CD14-positive monocyte (primary cell): ENCODE measurements around the gene PPTC7. TPM values are rescaled to one million over a fixed set of nuclear protein-coding genes. Genes with fewer than 3 reads are reported as not detected.
A peak's percentile ranks its signal among the peaks of the same experiment; 100 is the strongest.

Source experiments
- DNase-seq, 3 donors: peaks; one replicate each; pipeline ENCODE4 v3.0.0-alpha.2; 2011 to 2022
- H2AFZ ChIP-seq: 2 replicates; pipeline ENCODE4 v1.6.0; 2012; ENCODE audit warnings: mild to moderate bottlenecking, low read depth, low read length, inconsistent platforms; ENCODE audit not compliant: insufficient read depth, poor library complexity, severe bottlenecking
- H3K27ac ChIP-seq, 2 donors: 1 replicate in 1 of 2; 2 replicates in 1 of 2; pipeline ENCODE4 v1.5.1; 2012 to 2013; ENCODE audit warnings: low read length in 2 of 2, control low read depth in 1 of 2, inconsistent platforms in 1 of 2, low read depth in 1 of 2, mild to moderate bottlenecking in 1 of 2
- H3K27me3 ChIP-seq, 2 donors: one replicate each; pipeline versions ENCODE4 v1.6.0 to v1.6.1; 2011 to 2013; ENCODE audit warnings: low read length in 2 of 2; ENCODE audit not compliant: control insufficient read depth in 2 of 2, insufficient read depth in 2 of 2
- H3K36me3 ChIP-seq, 2 donors: replicated peaks in 1 of 2; 1 replicate in 1 of 2; 2 replicates in 1 of 2; pipeline versions ENCODE4 v1.5.1 to v1.6.1; 2012 to 2013; ENCODE audit warnings: low read length in 2 of 2, control low read depth in 1 of 2, inconsistent platforms in 1 of 2, mild to moderate bottlenecking in 1 of 2; ENCODE audit not compliant: insufficient read depth in 2 of 2, control insufficient read depth in 1 of 2
- H3K4me1 ChIP-seq, 2 donors: 1 replicate in 1 of 2; 2 replicates in 1 of 2; pipeline versions ENCODE4 v1.5.1 to v1.6.1; 2012 to 2013; ENCODE audit warnings: low read length in 2 of 2, control low read depth in 1 of 2, inconsistent platforms in 1 of 2, mild to moderate bottlenecking in 1 of 2, moderate library complexity in 1 of 2; ENCODE audit not compliant: insufficient read depth in 2 of 2, control insufficient read depth in 1 of 2
- H3K4me2 ChIP-seq: replicated peaks from 2 replicates; pipeline ENCODE3; 2012; ENCODE audit warnings: low read length, moderate library complexity, mild to moderate bottlenecking; ENCODE audit not compliant: poor library complexity, severe bottlenecking; ENCODE audit errors: extremely low read depth
- H3K4me3 ChIP-seq, 3 experiments: fragments of 200-600 bp in 1 of 3; sonication (generic) in 1 of 3; replicated peaks in 1 of 3; 1 replicate in 2 of 3; 2 replicates in 1 of 3; pipeline ENCODE4 v1.5.1; 2011 to 2013; ENCODE audit warnings: low read length in 3 of 3, mild to moderate bottlenecking in 3 of 3, control low read depth in 2 of 3, low read depth in 2 of 3, inconsistent platforms in 1 of 3, moderate library complexity in 1 of 3
- H3K79me2 ChIP-seq: 2 replicates; pipeline ENCODE4 v1.6.0; 2012; ENCODE audit warnings: mild to moderate bottlenecking, control low read depth, inconsistent platforms, low read length, moderate library complexity; ENCODE audit not compliant: insufficient read depth
- H3K9ac ChIP-seq: 2 replicates; pipeline ENCODE4 v1.6.0; 2017; ENCODE audit warnings: low read length, mild to moderate bottlenecking; ENCODE audit not compliant: insufficient read depth, poor library complexity, severe bottlenecking
- H3K9me3 ChIP-seq, 2 donors: replicated peaks in 1 of 2; 1 replicate in 1 of 2; 2 replicates in 1 of 2; pipeline versions ENCODE4 v1.5.1 to v1.6.1; 2012 to 2013; ENCODE audit warnings: low read length in 2 of 2, control low read depth in 1 of 2; ENCODE audit not compliant: control insufficient read depth in 1 of 2, insufficient read depth in 1 of 2
- H4K20me1 ChIP-seq: 2 replicates; pipeline ENCODE4 v1.6.0; 2012; ENCODE audit warnings: mild to moderate bottlenecking, low read length, control low read depth, moderate library complexity; ENCODE audit not compliant: insufficient read depth
- H3K27ac Mint-ChIP-seq, 7 donors: one replicate each; pipeline ENCODE4 v1.8.0; 2020; ENCODE audit warnings: mild to moderate bottlenecking in 7 of 7, mixed read lengths in 7 of 7, moderate library complexity in 6 of 7, inconsistent platforms in 2 of 7
- H3K27me3 Mint-ChIP-seq, 3 donors: one replicate each; pipeline ENCODE4 v1.8.0; 2021 to 2022; ENCODE audit warnings: low read depth in 3 of 3, mild to moderate bottlenecking in 3 of 3, mixed read lengths in 3 of 3, moderate library complexity in 3 of 3, inconsistent platforms in 1 of 3
- H3K36me3 Mint-ChIP-seq, 2 donors: one replicate each; pipeline ENCODE4 v1.8.0; 2020; ENCODE audit warnings: mixed read lengths in 2 of 2, inconsistent platforms in 1 of 2, mild to moderate bottlenecking in 1 of 2
- H3K4me1 Mint-ChIP-seq: one replicate; pipeline ENCODE4 v1.8.0; 2020; ENCODE audit warnings: mild to moderate bottlenecking, mixed read lengths
- H3K4me3 Mint-ChIP-seq, 2 donors: one replicate each; pipeline ENCODE4 v1.8.0; 2020; ENCODE audit warnings: mild to moderate bottlenecking in 2 of 2, mixed read lengths in 2 of 2, moderate library complexity in 1 of 2
- H3K9me3 Mint-ChIP-seq, 7 donors: one replicate each; pipeline ENCODE4 v1.8.0; 2020 to 2022; ENCODE audit warnings: mixed read lengths in 7 of 7, mild to moderate bottlenecking in 6 of 7, moderate library complexity in 6 of 7, inconsistent platforms in 2 of 7
- CTCF ChIP-seq: fragments of 200-600 bp; IDR thresholded peaks from one replicate; pipeline ENCODE4 v1.8.0; 2022; ENCODE audit warnings: antibody characterized with exemption, mild to moderate bottlenecking
- WGBS: methylation state at CpG from one replicate; pipeline ENCODE4 v1.1.5; 2013; ENCODE audit warnings: missing lambda C conversion rate; ENCODE audit not compliant: insufficient coverage; 5-methylcytosine and 5-hydroxymethylcytosine counted together
- intact Hi-C, 2 donors: fragments of 100-400 bp; cut with micrococcal nuclease; formaldehyde crosslinking; loops; one replicate each; pipeline versions ENCODE4 v1.15.0 to v1.15.1; 2023
- polyA plus RNA-seq, 3 donors: library from polyadenylated mRNA; depleted of rRNA in 1 of 3; unstranded in 2 of 3; stranded (reverse) in 1 of 3; fragments of 300-500 nt in 2 of 3; fragments of >200 nt in 1 of 3; fragmentation: Illumina TruSeq in 2 of 3; gene quantifications; 1 replicate in 2 of 3; 2 replicates in 1 of 3; pipeline ENCODE4 v1.2.3, GENCODE V29; 2012 to 2021

Gene PPTC7
- polyA plus RNA-seq, 3 donors, result 11.6 to 36.5 (median 15.1) TPM

GRCh38 chr12:110548678-110549077 lies 34.4 kb downstream of the PPTC7 start:
- Histone ChIP-seq H4K20me1 (peaks cover 100% of the 10 kb centered on the region), H3K36me3 (peaks cover 29 to 79% of the 10 kb centered on the region in 2 donors), H3K4me2 (no peak overlapping the region), H3K79me2 (peaks cover 92% of the 10 kb centered on the region), H3K27me3 (no peaks in the 10 kb centered on the region), H3K9me3 (no peaks in the 10 kb centered on the region), H3K27ac (peak overlapping the region in 1 of 2 donors; percentile 24), H3K4me3 (no peak overlapping the region), H2AFZ (no peak overlapping the region), H3K4me1 (peaks cover 0 to 18% of the 10 kb centered on the region in 2 donors), H3K9ac (no peak overlapping the region)
- Mint-ChIP-seq H3K9me3 (peaks cover 0 to 1% (median 0%) of the 10 kb centered on the region in 7 donors), H3K36me3 (peaks cover 54 to 66% of the 10 kb centered on the region in 2 donors), H3K27ac (peak overlapping the region in 2 of 7 donors; percentile 67 to 76), H3K4me1 (peaks cover 27% of the 10 kb centered on the region), H3K4me3 (no peak overlapping the region), H3K27me3 (peaks cover 0 to 2% (median 0%) of the 10 kb centered on the region in 3 donors)
- WGBS, result 95% methylated on average over 4 of the region's 7 CpGs
- intact Hi-C loops, result no loop called here
- DNase-seq, result no peak
- TF ChIP-seq CTCF, result no peak

- H3K36me3 ChIP-seq, result peaks cover 33 to 95% of the 10 kb centered on the region in 2 donors
- no peaks in the 10 kb centered on the region for H3K27me3 ChIP-seq
- TF ChIP-seq CTCF, result no peak
- WGBS, result no CpG with 5 or more reads among the region's 2 CpGs
- no peaks in the 10 kb centered on the region for H3K9me3 ChIP-seq
- H3K79me2 ChIP-seq, result peaks cover 89% of the 10 kb centered on the region
- peaks cover 100% of the 10 kb centered on the region for H4K20me1 ChIP-seq
- peaks cover 22% of the 10 kb centered on the region for H3K4me1 Mint-ChIP-seq
- H3K4me3 ChIP-seq, result no peak overlapping the region
- no peak overlapping the region for H3K9ac ChIP-seq
- no peak overlapping the region for H3K4me2 ChIP-seq
- no peaks in the 10 kb centered on the region for H3K9me3 Mint-ChIP-seq
- peaks cover 66 to 82% of the 10 kb centered on the region in 2 donors for H3K36me3 Mint-ChIP-seq
- intact Hi-C loops, result no loop called here
- peaks cover 0 to 2% (median 0%) of the 10 kb centered on the region in 3 donors for H3K27me3 Mint-ChIP-seq
- H3K4me1 ChIP-seq, result peaks cover 0 to 12% of the 10 kb centered on the region in 2 donors
- peak overlapping the region in 1 of 7 donors; percentile 26 for H3K27ac Mint-ChIP-seq
- DNase-seq, result no peak
- H3K4me3 Mint-ChIP-seq, result no peak overlapping the region
- H2AFZ ChIP-seq, result no peak overlapping the region
- H3K27ac ChIP-seq, result no peak overlapping the region
Observed at GRCh38 chr12:110547090-110547489, 36.0 kb downstream of the PPTC7 start.
